Panc1 (cell line): ENCODE data around the gene KCTD5. TPM values are rescaled to one million over a fixed set of nuclear protein-coding genes. Genes with fewer than 3 reads are reported as not detected.
"Not testable (repeated sequence)": the region's sequence is repeated elsewhere in the genome, so short reads cannot be mapped to it uniquely, and the experiment has no call there.

Experiments used
- ATAC-seq: fragments of 200-7000 bp; cut with Tn5 transposase; 2 replicates; pipeline ENCODE4 v1.9.1; 2020; ENCODE audit warnings: mild to moderate bottlenecking, moderate library complexity
- BruUV-seq: library from RNA; stranded (reverse); fragments of 400-500 nt; replicated peaks from 2 replicates; lab custom pipeline; 2021; lab: Mats Ljungman, UMichigan
- CTCF ChIA-PET: fragments of 300-600 bp; sonication (Branson Sonifier 250); formaldehyde crosslinking; loops from one replicate; lab custom pipeline; 2022; ENCODE audit warnings: antibody characterized with exemption; lab: Charles Lee
- POLR2A ChIA-PET: fragments of 300-600 bp; sonication (Branson Sonifier 250); formaldehyde crosslinking; loops from one replicate; lab custom pipeline; 2022; ENCODE audit warnings: antibody characterized with exemption; lab: Charles Lee
- DNase-seq: peaks from one replicate; pipeline ENCODE4 v3.0.0-alpha.2; 2010; ENCODE audit warnings: low read depth, low spot score
- H3K27ac ChIP-seq: 2 replicates; pipeline ENCODE4 v1.5.1; 2011; ENCODE audit warnings: mild to moderate bottlenecking, low read length, inconsistent platforms
- H3K27me3 ChIP-seq: fragments of 200-500 bp; sonication (Bioruptor generic); 2 replicates; pipeline ENCODE4 v1.6.0; 2014; ENCODE audit warnings: low read length, inconsistent platforms; ENCODE audit not compliant: control insufficient read depth, insufficient read depth
- H3K36me3 ChIP-seq: fragments of 200-500 bp; sonication (Bioruptor generic); 2 replicates; pipeline ENCODE4 v1.5.1; 2014; ENCODE audit warnings: inconsistent platforms, mild to moderate bottlenecking, low read length, moderate library complexity; ENCODE audit not compliant: control insufficient read depth, insufficient read depth
- H3K4me1 ChIP-seq: 2 replicates; pipeline ENCODE4 v1.5.1; 2011; ENCODE audit warnings: inconsistent platforms, mild to moderate bottlenecking, low read length, moderate library complexity; ENCODE audit not compliant: control insufficient read depth, insufficient read depth
- H3K4me3 ChIP-seq, 2 experiments: 2 replicates each; pipeline ENCODE4 v1.5.1; 2011 to 2012; ENCODE audit warnings: low read depth in 2 of 2, low read length in 2 of 2, mild to moderate bottlenecking in 2 of 2, inconsistent platforms in 1 of 2, moderate library complexity in 1 of 2
- H3K9me3 ChIP-seq: fragments of 200-500 bp; sonication (Bioruptor generic); 2 replicates; pipeline ENCODE4 v1.5.1; 2014; ENCODE audit warnings: low read depth, mild to moderate bottlenecking, inconsistent platforms, low read length, moderate library complexity; ENCODE audit not compliant: control insufficient read depth, insufficient read depth
- CTCF ChIP-seq: fragments of 450-650 bp; IDR thresholded peaks from 2 replicates; pipeline ENCODE4 v1.5.1; 2017; ENCODE audit warnings: mild to moderate bottlenecking
- POLR2AphosphoS5 ChIP-seq: IDR thresholded peaks from 2 replicates; pipeline ENCODE4 v1.6.1; 2012; ENCODE audit warnings: mild to moderate bottlenecking, low read depth, low read length, moderate library complexity
- REST ChIP-seq, 2 experiments: IDR thresholded peaks; 2 replicates each; pipeline ENCODE4 v1.6.1; 2011 to 2012; ENCODE audit warnings: low read depth in 2 of 2, control low read depth in 1 of 2, low read length in 1 of 2, mild to moderate bottlenecking in 1 of 2, moderate library complexity in 1 of 2; ENCODE audit not compliant: insufficient read depth in 1 of 2
- SIN3A ChIP-seq: IDR thresholded peaks from 2 replicates; pipeline ENCODE4 v1.6.1; 2012; ENCODE audit warnings: low read depth, mild to moderate bottlenecking, low read length, moderate library complexity, borderline replicate concordance; ENCODE audit not compliant: insufficient read depth
- TCF7L2 ChIP-seq: IDR thresholded peaks from 2 replicates; pipeline ENCODE4 v1.6.1; 2011; ENCODE audit warnings: mild to moderate bottlenecking, low read depth, low read length, inconsistent platforms
- in situ Hi-C: cut with HindIII; loops from 2 replicates; pipeline ENCODE4 v1.10.0; 2016; ENCODE audit warnings: low sequenced_read_pairs, low pct_unique_long_range_greater_than_20kb
- intact Hi-C: fragments of 100-400 bp; cut with micrococcal nuclease; formaldehyde crosslinking; loops from one replicate; pipeline ENCODE4 v1.10.0; 2022; ENCODE audit not compliant: unreplicated experiment
- total RNA-seq: library from RNA; stranded (reverse); gene quantifications from one replicate; pipeline ENCODE4 v1.2.1, GENCODE V29; 2021; ENCODE audit not compliant: unreplicated experiment

The KCTD5 gene
- total RNA-seq, 1 experiment from 2014 or later: 61.1 TPM

GRCh38 chr16:2675714-2676113 is 6.6 kb upstream of the KCTD5 start:
- Histone ChIP-seq H3K4me3 (no peak overlapping the region), H3K36me3 (no peaks in the 10 kb centered on the region), H3K27me3 (no peaks in the 10 kb centered on the region), H3K9me3 (no peaks in the 10 kb centered on the region), H3K27ac (no peak overlapping the region), H3K4me1 (peaks cover 10% of the 10 kb centered on the region)
- BruUV-seq: no TSS peak
- DNase-seq (no peak), ATAC-seq (no peak)
- in situ Hi-C loops: no loop called here
- ChIA-PET CTCF (no interaction called here), POLR2A (no interaction called here)
- TF ChIP-seq POLR2AphosphoS5 (no peak), REST (IDR thresholded peaks at IDR 0.05; ENCODE audit: insufficient read depth in 1 of 2, low read depth in 2 of 2, low read length in 1 of 2) (no peak), TCF7L2 (no peak), CTCF (no peak), SIN3A (no peak)
- intact Hi-C loops: no loop called here

GRCh38 chr16:2676937-2677336 is 5.4 kb upstream of the KCTD5 start:
- intact Hi-C loops, H3K9me3 ChIP-seq, ATAC-seq, H3K27me3 ChIP-seq, DNase-seq, POLR2A ChIA-PET, H3K27ac ChIP-seq, H3K36me3 ChIP-seq, BruUV-seq, CTCF ChIA-PET, H3K4me3 ChIP-seq, in situ Hi-C loops: not testable (repeated sequence)
- peaks cover 11% of the 10 kb centered on the region for H3K4me1 ChIP-seq

GRCh38 chr16:2678206-2678965 is 3.9 kb upstream of the KCTD5 start:
- ATAC-seq, POLR2A ChIA-PET, intact Hi-C loops, H3K4me1 ChIP-seq, H3K27ac ChIP-seq, H3K4me3 ChIP-seq, H3K9me3 ChIP-seq, H3K27me3 ChIP-seq, H3K36me3 ChIP-seq, BruUV-seq, DNase-seq, in situ Hi-C loops, CTCF ChIA-PET: not testable (repeated sequence)

- intact Hi-C loops, H3K9me3 ChIP-seq, in situ Hi-C loops, H3K27me3 ChIP-seq, H3K27ac ChIP-seq, CTCF ChIA-PET, DNase-seq, BruUV-seq, ATAC-seq, POLR2A ChIA-PET, H3K36me3 ChIP-seq, H3K4me3 ChIP-seq, H3K4me1 ChIP-seq: not testable (repeated sequence)
Measured at GRCh38 chr16:2679902-2680301, 2.4 kb upstream of the KCTD5 start.

GRCh38 chr16:2680360-2680759 is 2.0 kb upstream of the KCTD5 start:
- H3K27me3 ChIP-seq, CTCF ChIA-PET, H3K36me3 ChIP-seq, intact Hi-C loops, ATAC-seq, H3K9me3 ChIP-seq, H3K4me1 ChIP-seq, POLR2A ChIA-PET, H3K4me3 ChIP-seq, BruUV-seq, H3K27ac ChIP-seq, DNase-seq, in situ Hi-C loops: not testable (repeated sequence)
